HG02798 (cell line): ENCODE results near the gene CLTB.

Experiments used
- ATAC-seq: cut with Tn5 transposase; IDR thresholded peaks from one replicate; pipeline ENCODE4 v1.9.1; 2021; ENCODE audit warnings: mild to moderate bottlenecking; ENCODE audit not compliant: unreplicated experiment, poor library complexity

The CLTB gene

DNA sequence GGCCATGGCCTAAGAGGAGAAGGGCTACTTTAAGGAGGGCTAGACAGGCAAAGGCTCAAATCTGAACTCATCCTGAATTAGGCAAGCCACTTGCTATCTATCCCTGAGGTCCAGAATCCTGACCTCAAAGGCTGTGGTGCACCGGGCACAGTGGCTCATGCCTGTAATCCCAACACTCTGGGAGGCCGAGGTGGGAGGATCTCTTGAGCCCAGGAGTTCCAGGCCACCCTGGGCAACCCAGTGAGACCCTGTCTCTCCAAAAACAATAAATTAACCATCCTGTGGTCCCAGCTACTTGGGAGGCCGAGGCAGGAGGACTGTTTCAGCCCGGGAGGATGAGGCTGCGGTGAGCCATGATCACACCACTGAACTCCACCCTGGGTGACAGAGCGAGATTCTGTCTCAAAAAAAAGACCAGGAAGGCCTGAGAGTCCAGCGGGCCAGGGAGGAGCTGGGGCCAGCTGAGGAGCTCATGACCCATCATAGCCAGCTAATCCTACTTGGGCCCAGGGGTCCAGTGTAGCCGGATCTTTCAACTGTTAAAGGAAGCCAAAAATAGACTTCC lies 31.9 kb downstream of the CLTB start:
- no peak for ATAC-seq

DNA sequence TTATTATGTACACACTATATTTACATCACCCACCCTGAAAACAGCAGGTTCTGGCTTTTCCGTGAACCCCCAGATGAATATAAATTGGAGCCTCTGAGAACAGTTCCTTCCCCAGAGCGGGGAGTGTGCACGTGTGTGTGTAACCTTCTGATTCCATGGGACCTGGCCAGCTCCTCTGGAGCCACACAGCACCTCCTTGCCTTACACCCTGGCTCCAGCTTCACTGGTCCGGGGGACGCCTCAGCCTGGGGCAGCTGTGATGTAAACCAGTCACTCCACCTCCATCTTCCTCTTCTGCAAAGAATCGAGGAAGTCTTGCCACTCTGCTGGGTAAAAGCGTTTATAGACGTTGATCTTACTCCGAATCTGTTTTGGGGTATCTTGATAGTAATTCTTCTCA lies 32.4 kb downstream of the CLTB start:
- no peak for ATAC-seq

DNA sequence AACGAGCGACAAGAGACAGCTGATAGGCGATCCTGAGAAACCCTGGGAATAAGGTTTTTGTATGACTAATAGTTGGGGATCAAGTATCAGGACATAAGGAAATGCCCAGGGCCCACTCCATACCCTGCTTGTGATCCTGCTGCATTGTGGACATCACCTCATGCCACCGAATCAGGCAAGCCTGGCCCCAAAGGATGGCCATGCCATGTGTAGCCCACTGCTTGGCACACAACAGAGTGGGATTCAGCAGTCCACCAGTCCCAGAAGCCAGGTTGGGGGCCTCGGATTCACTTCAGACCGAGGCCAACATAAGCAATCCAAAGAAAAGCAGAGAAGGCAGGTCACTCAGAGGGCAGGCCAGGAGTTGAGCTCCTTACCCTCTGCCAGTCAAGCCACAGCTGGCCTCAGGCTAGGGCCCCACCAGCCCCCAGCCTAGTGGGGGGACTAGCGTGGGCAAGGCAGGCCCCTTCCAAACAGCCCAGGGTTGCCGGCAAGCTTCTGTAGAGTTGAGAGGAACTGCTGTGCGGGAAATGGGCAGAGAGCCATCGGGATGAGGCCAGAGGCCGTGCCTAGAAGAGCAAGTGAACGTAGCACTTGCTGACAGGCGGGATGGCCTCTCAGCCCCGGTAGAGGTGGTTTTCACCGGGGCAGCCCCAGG lies 33.0 kb downstream of the CLTB start:
- no peak for ATAC-seq

DNA sequence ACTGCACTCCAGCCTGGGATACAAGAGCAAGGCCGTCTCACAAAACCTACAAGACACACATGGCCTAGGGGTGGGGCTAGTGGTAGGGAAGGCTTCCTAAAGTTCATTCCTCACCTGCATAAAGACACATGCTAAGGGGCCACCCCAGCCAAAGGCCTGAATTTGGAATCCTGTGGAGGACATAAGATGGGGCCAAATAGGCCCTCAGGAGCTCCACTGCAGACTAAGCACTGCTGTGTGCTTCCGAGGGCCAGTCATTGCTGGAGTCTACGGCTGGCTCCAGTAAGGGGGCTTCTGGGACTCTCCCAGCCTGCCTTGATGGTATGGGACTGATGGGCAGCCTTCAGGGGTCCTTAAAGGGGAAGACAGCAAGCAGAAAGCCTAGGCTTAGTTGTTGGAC lies 33.6 kb downstream of the CLTB start:
- ATAC-seq = no peak

DNA sequence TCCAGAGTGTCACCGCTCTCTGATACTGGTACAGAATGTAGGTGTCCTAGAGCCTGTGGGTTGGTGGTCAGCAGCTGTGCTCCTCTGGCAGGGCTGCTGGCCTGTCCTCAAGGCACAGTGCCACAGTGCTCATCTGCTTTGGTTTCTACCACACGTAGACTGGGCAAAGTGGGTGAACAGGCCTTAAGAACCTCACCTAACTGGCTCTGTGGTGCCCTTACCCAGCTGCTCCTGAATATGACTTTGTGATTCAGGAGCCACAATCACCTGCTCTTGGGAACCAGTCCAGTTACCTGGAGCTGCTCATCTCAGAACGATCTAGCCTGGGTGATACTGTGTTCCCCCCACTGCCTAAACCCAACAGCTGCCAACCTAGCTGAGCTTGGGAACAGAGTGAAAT lies 34.4 kb downstream of the CLTB start:
- no peak for ATAC-seq

DNA sequence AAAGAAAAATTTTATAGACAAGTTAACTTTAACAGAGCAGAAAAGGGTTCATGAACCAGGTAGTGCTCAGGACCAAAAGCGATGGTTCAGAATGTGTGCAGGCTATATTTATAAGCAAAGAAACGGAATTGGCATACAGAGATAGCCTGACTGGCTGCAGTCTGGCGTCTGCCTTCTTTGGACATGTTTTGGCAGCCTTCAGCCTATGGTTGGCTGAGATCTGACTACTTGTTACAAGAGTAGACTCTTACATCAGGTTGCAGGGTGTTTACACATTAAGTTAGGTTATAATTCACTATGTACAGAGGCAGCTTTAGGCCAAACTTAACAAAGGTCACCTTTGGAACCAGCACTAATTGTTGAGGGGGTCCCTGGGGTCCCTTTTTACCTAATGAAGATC lies 34.9 kb downstream of the CLTB start:
- no peak for ATAC-seq

DNA sequence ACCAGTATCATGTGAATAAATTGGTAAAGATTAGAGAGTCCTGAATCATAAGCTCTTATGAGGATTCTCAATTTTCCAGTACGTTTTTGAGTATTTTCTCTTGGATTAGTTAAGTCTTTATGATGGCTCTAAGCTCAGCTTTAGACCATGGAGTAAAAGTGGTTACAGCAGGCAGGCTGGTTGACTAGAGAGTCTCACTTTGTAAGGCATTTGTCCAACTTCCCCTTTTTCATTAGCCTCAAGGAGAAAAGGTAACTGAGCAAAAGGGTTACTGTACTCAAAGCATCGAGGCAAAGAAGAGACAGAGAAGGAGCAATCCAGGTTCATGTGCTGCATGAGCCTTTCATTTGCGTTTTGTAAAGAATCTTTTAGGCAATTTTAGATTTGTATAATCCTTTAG lies 36.5 kb downstream of the CLTB start:
- ATAC-seq = no peak

DNA sequence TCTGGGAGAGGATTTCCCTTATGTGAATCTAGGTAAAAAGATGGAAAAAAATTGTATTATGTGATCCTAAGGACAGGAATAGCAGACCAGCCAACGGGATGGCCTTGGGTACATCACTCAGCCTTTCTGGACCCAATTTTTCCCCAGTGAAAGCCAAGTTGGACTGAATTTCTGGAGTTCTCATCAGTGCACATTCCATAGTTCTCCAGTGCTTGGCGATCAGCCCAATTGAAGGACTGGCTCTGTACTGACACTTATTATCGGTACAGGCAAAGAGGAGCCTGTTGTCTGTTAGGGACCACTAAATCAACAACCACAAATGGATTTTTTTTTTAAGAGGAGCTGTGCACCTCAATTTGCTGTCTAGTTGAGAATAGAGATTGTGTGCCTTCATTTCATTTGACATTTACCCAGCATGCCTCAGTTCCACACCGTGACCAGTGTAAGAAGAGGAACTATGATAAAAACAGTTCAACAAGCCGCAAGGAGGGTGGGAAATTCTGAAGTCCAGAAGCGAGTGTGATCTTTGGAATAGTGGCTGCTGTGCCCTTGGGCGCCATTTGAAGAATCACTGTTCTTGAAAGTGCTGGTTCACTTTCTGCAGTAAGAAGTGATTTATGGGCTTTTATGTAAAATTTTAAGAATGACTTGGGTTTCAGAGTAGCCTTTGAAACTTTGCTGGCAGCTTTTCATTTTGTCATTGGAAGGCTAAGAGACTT lies 43.1 kb downstream of the CLTB start:
- no peak for ATAC-seq

DNA sequence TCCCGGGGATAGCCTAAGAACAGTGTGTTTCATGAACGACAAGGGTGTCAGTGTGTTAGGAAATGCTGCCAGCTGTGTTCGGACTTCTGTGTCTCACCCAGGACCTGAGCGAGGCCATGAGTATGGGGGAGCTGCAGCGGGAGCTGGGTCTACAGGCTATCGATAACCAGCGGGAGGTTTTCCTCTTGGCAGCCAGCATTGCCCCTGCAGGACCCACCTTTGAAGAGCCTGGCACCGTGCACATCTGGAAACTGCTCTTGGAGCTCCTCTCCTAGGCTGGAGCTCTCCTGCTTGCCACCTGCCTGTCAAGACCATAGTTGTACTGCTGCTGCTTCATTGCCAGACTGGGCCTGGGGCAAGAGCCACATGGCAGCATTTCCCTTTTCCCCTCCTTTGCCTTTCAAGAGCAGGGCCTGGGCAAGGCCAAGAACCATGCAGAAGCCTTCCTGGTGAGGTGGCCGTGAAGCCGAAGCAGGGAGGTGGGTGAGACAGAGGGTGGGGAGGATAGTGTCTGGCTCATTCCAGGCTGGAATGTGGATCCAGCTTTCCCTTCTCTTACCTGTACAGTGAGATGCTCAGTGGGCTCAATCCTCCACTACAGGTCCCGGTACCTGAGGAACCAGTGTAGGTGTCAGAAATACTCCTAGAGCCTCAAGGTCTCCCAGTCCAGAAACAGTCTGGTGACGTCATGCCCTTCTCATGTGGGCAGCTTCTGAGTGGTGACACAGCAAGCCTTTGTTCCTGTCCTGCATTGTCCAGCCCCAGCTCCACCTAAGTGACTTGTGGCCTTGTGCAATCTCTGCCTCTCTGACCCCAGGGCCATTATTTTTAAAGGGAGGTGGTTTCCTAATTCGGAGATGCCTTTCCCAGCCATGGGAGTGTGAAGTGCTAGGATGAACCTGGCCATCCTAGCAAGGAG lies 44.5 kb downstream of the CLTB start:
- ATAC-seq = no peak

DNA sequence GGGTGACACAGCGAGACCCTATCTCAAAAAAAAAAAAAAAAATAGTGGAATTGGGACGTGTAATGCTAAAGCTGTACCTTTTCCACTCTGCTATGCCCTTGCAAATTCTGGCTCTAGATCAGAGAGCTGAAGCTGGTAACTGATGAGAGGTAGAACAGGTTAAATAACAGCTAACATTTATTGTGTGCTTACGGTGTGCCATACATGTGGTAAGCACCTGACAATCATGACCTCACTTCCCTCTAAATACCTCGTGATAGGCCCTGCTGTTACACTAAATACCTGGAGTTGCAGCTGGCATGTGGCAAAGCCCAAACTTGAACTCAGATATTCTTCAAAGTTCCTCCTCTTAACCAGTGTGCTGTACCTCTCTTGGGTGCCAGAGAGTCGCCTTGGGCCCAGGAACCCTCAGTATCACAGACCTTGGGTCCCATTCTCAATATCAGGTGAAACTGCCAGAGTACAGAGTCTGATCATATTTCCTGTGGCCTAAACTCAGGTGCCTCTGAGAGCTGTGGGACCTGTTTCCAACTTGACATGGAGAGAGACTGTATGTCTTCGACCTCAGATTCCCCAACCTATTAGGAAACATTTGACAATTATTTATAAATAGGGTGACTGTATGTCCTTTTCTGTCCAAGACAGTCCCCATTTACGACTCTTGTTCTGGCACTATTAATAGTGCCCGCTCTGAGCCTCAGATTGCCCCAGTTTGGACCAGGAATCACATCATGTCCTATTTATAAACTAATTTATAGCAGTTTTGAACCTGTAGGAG lies 46.2 kb downstream of the CLTB start:
- ATAC-seq = no peak

DNA sequence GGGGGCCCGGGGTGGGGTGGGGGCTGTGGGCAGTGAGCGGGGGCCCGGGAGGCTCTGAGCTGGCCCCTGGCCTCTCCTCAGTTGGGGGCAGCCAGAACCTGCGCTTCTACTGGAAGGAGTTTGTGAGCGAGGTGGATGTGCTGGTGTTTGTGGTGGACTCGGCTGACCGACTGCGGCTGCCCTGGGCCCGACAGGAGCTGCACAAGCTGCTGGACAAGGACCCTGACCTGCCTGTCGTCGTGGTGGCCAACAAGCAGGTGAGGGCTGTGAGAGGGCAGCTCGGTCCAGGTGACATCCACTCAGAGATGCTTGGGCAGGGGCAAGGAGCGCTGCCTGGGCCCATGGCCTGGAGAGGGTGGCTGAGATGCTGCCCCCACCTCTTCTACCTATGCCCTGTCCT lies 47.6 kb downstream of the CLTB start:
- ATAC-seq = no peak

DNA sequence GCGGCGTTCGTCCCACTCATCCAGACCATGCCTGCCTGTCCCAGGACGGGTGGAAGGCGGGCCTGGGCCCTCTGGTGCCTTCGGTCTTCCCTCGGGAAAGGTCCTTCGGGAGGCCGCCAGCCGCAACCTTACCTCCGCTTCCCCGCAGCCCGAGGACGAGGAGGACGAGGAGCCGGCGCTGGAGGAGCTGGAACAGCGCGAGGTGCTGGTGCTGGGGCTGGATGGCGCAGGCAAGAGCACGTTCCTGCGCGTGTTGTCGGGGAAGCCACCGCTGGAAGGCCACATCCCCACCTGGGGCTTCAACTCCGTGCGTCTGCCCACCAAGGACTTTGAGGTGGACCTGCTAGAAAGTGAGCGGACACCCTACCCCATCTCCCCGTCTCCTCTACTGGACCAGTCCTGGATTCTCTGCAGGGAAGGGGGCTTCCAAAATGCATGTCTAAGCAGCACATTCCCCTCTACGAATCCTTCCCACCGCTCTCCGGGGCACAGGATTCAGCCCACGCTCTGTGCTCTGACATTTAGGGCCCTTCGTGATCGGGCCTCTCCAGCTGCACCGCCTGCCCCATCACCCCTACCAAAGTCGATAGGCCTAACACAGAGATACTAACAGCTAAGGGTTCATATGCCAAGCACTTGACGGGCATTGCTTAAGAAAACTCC lies 50.0 kb downstream of the CLTB start:
- no peak for ATAC-seq

DNA sequence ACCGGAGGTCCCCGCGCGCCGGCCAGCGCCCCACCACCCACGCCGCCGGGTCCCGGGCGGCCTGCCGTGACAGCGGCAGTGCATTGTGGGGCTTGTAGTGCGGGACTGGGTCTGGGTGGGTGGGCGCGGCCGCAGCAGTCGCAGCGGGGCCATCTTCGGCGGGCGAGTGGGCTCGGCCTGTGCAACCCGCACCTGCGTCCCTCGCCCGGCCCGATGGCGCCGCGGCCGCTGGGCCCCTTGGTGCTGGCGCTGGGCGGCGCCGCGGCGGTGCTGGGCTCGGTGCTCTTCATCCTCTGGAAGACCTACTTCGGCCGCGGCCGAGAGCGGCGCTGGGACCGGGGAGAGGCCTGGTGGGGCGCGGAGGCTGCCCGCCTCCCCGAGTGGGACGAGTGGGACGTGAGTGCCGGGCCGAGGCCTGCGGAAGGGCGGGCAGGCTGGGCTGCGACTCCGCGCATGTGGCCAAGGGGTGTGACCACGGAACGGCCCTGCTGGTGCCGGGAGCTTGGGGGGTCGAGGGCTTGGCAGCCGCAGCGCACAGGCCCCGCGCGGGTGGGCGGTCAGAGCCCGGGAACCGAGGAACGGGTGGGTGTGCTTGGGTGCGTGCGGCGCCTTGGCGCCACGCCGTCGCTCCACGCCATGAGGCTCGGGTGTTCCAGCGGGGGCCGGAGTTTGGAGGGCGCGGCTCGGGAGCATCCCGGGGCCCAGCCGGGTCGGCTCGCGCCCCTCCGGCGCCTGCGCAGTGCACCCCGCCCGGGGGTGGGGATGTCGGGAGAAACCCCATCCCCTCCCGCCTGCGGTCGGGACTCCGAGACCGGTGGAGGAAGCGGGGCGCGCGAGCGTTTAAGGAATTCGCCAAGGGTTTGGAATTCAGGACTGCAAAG lies 50.7 kb downstream of the CLTB start, which contains the start of gene ARL10:
ARL10 (plus strand) TSS at position 137 of the 881 bp plus-strand sequence; CDS start at position 214, 77 bp downstream.
- ATAC-seq = peak; percentile 43

DNA sequence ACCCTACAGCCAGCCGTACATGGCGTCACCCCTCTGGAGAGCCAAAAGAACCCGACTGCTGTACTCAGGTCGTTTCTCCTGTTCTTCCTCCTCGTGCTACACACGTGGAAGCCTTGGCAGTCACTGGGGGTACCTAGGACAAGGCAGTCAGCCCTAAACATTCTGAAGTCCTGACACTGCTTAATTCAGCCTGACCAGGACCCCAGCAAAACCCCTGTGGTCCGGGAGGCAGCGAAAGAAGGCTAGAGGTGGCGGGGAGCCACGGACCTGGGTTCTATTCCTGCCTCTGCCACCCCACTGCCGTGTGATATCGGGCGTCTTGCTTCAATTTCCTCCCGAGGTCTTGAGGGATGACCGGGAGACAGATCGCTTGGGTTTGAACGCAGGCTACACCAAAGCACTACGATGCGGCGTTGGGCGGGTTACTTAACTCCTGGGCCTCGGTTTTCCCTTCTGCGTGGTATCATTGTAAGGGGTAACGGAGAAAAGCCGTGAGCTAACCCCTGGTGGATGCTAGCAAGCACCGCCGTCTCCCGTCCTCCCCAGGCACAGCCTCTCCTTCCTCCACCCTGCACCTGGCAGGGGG lies 51.5 kb downstream of the CLTB start:
- ATAC-seq = no peak

DNA sequence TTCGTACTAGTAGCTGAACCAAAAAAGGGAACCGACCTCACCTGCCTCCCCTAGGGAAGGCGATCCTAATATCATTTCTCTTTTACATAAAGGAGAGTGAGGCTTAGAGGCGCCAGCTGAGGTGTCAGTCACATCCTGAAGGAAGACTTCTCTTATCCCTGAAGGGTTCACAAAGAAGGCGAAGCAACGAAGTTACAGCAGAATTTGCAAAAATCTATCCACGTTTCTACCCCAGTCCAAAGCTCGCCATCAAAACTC lies 54.2 kb downstream of the CLTB start:
- ATAC-seq = peak; percentile 5

DNA sequence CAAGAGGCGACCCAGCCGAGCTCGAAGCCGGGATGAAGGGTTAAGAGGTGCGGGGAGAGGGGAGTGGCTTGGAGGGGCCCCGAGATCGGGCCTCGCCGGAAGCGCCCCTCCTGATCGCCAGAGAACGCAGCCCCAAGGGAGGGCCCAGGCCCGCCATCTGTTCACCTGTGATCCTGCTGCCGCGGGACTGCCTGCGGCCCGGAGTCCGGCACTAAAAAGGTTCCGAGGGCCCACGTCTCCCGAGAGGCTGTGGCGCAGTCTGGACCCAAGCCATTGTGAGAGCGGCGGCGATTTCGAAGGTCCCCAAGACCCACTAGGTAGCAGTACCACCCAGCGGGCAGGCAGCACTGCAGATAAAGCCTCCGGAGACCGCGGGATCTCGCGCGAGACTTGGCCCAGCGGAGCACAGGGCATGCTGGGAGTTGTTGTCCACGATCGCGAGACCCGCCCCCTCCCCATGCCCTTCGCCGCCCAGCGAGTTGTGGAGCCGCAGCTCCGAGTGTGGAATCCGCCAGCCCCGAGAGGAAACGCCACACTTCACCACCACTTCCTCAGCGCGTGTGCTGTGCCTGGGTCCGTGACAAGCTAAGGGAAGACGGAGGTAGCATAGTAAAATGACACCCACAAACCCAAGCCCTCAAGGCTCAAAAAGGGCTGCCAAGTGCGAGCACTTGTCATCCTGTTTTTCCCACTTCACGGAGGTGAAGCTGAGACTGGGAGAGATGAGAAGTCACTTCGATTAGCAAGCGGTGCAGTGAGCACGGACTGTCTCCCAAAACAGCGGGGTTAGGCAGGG lies 54.7 kb downstream of the CLTB start, which contains the start of gene KIAA1191:
KIAA1191 (minus strand) TSS at position 328 of the 796 bp plus-strand sequence. CDS start 2,256 bp downstream, outside the sequence.
- ATAC-seq = peak; percentile 90

DNA sequence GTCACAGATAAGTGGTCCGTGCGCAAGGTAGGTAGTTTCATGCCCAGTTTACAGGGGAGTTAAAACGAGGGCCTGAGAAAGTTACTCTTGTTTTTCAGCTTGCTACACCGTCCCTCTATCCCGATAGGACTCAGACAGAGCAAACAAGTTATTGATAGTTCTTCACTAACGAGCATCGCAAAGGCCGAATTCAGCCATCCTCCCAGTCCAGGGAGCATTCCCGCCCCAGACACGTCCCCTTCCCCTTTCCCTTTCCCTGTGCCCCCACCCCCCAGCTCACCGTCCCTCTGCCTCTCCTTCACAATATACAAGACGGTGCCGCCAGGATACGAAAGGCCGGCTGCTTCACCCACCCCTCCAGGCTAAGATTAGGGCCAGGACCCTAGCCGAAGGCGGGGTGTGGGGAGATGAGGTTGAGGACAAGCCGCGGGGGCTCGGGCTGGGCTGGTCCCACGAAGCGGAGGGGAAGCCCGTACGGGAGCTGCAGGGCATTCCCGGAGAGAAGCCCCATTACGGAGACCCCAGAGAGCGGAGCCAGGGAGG lies 55.4 kb downstream of the CLTB start:
- ATAC-seq = peak; percentile 13
